CD4-positive, alpha-beta T cell (primary cell): ENCODE measurements around the gene DNAJC28. TPM values are rescaled to one million over a fixed set of nuclear protein-coding genes. Genes with fewer than 3 reads are reported as not detected.
A peak's percentile ranks its signal among the peaks of the same experiment; 100 is the strongest.

Experiments used
- ATAC-seq: fragments of 200-7000 bp; cut with Tn5 transposase; one replicate; pipeline ENCODE4 v1.10.0; 2022; ENCODE audit warnings: mild to moderate bottlenecking; ENCODE audit not compliant: poor library complexity
- CTCF ChIA-PET: fragments of 350-600 bp; sonication (Branson Sonifier 250); formaldehyde crosslinking; loops from one replicate; lab custom pipeline; 2021; ENCODE audit warnings: antibody characterized with exemption, inconsistent platforms; lab: Charles Lee
- POLR2A ChIA-PET: fragments of 350-600 bp; sonication (Branson Sonifier 250); formaldehyde crosslinking; loops from one replicate; lab custom pipeline; 2021; ENCODE audit warnings: antibody characterized with exemption, inconsistent platforms; lab: Charles Lee
- DNase-seq, 14 experiments: peaks; one replicate each; pipeline ENCODE4 v3.0.0-alpha.2; 2013 to 2020; ENCODE audit warnings: mixed read lengths in 2 of 14
- H3K27ac ChIP-seq, 2 donors: one replicate each; pipeline versions ENCODE4 v1.5.1 to v1.7.0; 2013; ENCODE audit warnings: low read length in 2 of 2, low read depth in 1 of 2, mild to moderate bottlenecking in 1 of 2
- H3K27me3 ChIP-seq, 2 experiments: 1 replicate in 1 of 2; 2 replicates in 1 of 2; pipeline versions ENCODE4 v1.6.1 to v1.7.0; 2013; ENCODE audit warnings: low read length in 2 of 2, control low read depth in 1 of 2, mild to moderate bottlenecking in 1 of 2, moderate library complexity in 1 of 2; ENCODE audit not compliant: insufficient read depth in 2 of 2, control insufficient read depth in 1 of 2
- H3K36me3 ChIP-seq: one replicate; pipeline ENCODE4 v1.6.1; 2013; ENCODE audit warnings: low read length, control low read depth; ENCODE audit not compliant: insufficient read depth
- H3K4me1 ChIP-seq: one replicate; pipeline ENCODE4 v1.6.1; 2013; ENCODE audit warnings: low read length, control low read depth; ENCODE audit not compliant: insufficient read depth
- H3K4me3 ChIP-seq: one replicate; pipeline ENCODE4 v1.5.1; 2013; ENCODE audit warnings: mild to moderate bottlenecking, low read length, moderate library complexity
- H3K9me3 ChIP-seq, 2 experiments: 1 replicate in 1 of 2; 2 replicates in 1 of 2; pipeline versions ENCODE4 v1.6.1 to v1.7.0; 2013; ENCODE audit warnings: low read length in 2 of 2, mild to moderate bottlenecking in 2 of 2, control low read depth in 1 of 2, moderate library complexity in 1 of 2; ENCODE audit not compliant: control insufficient read depth in 1 of 2, insufficient read depth in 1 of 2
- H3K27ac Mint-ChIP-seq: one replicate; pipeline ENCODE4 v1.8.0; 2020; ENCODE audit warnings: mixed read lengths
- H3K27me3 Mint-ChIP-seq: one replicate; pipeline ENCODE4 v1.8.0; 2021; ENCODE audit warnings: mixed read lengths
- H3K36me3 Mint-ChIP-seq: one replicate; pipeline ENCODE4 v1.8.0; 2021; ENCODE audit warnings: low read depth, mixed read lengths
- H3K4me1 Mint-ChIP-seq: one replicate; pipeline ENCODE4 v1.8.0; 2021; ENCODE audit warnings: low read depth, mixed read lengths
- H3K4me3 Mint-ChIP-seq: one replicate; pipeline ENCODE4 v1.8.0; 2020; ENCODE audit warnings: mild to moderate bottlenecking, mixed read lengths
- H3K9me3 Mint-ChIP-seq: one replicate; pipeline ENCODE4 v1.8.0; 2020; ENCODE audit warnings: mixed read lengths
- intact Hi-C, 2 experiments: fragments of 100-400 bp; cut with DNase I in 1 of 2; cut with micrococcal nuclease in 1 of 2; formaldehyde crosslinking; loops; one replicate each; pipeline versions ENCODE4 v1.15.1 to v1.9.0; 2023 to 2025; cut with DNase I, micrococcal nuclease
- total RNA-seq, 174 experiments: library from RNA in 2 of 174; stranded (reverse) in 2 of 174; gene quantifications; one replicate each; pipeline ENCODE4 v1.2.3 and lab custom pipeline; 2021 to 2026
- TF ChIP-seq, protein P1 (sequence below): fragments of 200-600 bp; IDR thresholded peaks from one replicate; pipeline ENCODE4 v1.8.0; 2022; ENCODE audit warnings: antibody characterized with exemption, mild to moderate bottlenecking

The DNAJC28 gene
- total RNA-seq, 2 experiments from 2014 or later: not detected

DNA sequence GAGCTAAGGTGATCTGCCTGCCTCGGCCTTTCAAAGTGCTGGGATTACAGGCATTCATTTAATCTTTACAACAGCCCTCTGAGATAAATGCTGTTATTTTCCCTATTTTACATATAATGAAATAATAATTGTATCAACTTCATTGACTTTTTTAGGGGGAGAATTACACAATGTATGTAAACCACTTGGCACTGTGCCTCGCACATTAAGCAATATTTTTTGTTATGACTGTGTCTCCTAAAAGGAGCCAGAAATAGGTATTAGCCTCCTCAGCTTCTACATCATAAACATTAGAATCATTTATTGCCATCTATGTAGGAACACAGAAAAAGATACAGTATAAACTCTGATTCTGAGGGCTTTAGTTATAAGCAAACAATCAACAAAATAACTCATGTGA lies 1.1 kb upstream of the DNAJC28 start:
- Mint-ChIP-seq H3K4me3 (peak overlapping the region; percentile 51), H3K27ac (no peak overlapping the region), H3K27me3 (no peaks in the 10 kb centered on the region), H3K4me1 (peaks cover 13% of the 10 kb centered on the region), H3K36me3 (peaks cover 8% of the 10 kb centered on the region), H3K9me3 (no peaks in the 10 kb centered on the region)
- Histone ChIP-seq H3K4me1 (peaks cover 14% of the 10 kb centered on the region), H3K4me3 (no peak overlapping the region), H3K27ac (no peak overlapping the region), H3K36me3 (no peaks in the 10 kb centered on the region), H3K27me3 (no peaks in the 10 kb centered on the region), H3K9me3 (no peaks in the 10 kb centered on the region)
- intact Hi-C loops: loop anchor here in 1 of 2 experiments (5.0 kb wide), 2 partner anchors 95 to 150 kb away; partner anchors contain the start of genes CRYZL1, DONSON and ITSN1
- no peak for ATAC-seq
- DNase-seq: no peak
- TF ChIP-seq, protein P1, sequence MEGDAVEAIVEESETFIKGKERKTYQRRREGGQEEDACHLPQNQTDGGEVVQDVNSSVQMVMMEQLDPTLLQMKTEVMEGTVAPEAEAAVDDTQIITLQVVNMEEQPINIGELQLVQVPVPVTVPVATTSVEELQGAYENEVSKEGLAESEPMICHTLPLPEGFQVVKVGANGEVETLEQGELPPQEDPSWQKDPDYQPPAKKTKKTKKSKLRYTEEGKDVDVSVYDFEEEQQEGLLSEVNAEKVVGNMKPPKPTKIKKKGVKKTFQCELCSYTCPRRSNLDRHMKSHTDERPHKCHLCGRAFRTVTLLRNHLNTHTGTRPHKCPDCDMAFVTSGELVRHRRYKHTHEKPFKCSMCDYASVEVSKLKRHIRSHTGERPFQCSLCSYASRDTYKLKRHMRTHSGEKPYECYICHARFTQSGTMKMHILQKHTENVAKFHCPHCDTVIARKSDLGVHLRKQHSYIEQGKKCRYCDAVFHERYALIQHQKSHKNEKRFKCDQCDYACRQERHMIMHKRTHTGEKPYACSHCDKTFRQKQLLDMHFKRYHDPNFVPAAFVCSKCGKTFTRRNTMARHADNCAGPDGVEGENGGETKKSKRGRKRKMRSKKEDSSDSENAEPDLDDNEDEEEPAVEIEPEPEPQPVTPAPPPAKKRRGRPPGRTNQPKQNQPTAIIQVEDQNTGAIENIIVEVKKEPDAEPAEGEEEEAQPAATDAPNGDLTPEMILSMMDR: no peak
- POLR2A ChIA-PET: interaction anchor here (2.6 kb wide), 1 partner anchor 50 kb away, joined by 27 read pairs; the partner anchor contains the start of genes GART and SON
- CTCF ChIA-PET: interaction anchor here (0.7 to 4.3 kb wide), 2 partner anchors 12 to 1216 kb away, joined by 3 to 46 read pairs; partner anchors contain the start of gene TMEM50B

DNA sequence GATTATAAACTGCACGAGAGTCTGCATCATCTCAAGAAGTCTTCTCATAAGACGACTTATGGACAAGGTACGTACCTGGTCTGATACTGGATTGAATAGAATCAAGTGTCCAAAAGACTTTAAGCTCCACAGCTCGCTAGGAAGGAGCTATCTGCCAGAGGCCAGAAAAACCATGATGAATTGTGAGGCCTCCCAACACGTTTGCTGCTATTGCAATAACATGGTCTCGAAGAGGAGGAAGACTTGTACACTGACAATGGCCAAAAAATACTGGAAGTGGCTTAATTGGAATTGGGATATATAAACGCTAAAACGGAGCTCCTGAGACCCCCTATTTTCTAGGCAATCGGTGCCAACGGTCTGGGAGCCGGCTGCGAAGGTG lies 534 bp downstream of the DNAJC28 start:
- CTCF ChIA-PET: interaction anchor here (1.0 to 4.3 kb wide), 3 partner anchors 10 to 130 kb away, joined by 3 to 46 read pairs (median 5); partner anchors contain the start of gene TMEM50B
- no peaks in the 10 kb centered on the region for H3K9me3 Mint-ChIP-seq
- no peaks in the 10 kb centered on the region for H3K36me3 ChIP-seq
- no peak overlapping the region for H3K27ac ChIP-seq
- H3K4me1 ChIP-seq: peaks cover 14% of the 10 kb centered on the region
- intact Hi-C loops: loop anchor here (1.0 to 5.0 kb wide), 4 partner anchors 11 to 151 kb away; partner anchors contain the start of genes CRYZL1 (in 1 of the 2), DONSON (in 1 of the 2), GART (in 1 of the 2) and ITSN1 (in 1 of the 2)
- ATAC-seq: no peak
- H3K4me3 Mint-ChIP-seq: peak overlapping the region; percentile 94
- no peaks in the 10 kb centered on the region for H3K27me3 ChIP-seq
- no peak for DNase-seq
- no peaks in the 10 kb centered on the region for H3K27me3 Mint-ChIP-seq
- peaks cover 13% of the 10 kb centered on the region for H3K4me1 Mint-ChIP-seq
- H3K4me3 ChIP-seq: peak overlapping the region; percentile 73
- peaks cover 8% of the 10 kb centered on the region for H3K36me3 Mint-ChIP-seq
- TF ChIP-seq, protein P1: no peak
- H3K27ac Mint-ChIP-seq: peak overlapping the region; percentile 85
- POLR2A ChIA-PET: interaction anchor here (0.6 to 3.6 kb wide), 15 partner anchors 9 to 953 kb away, joined by 3 to 197 read pairs (median 5); partner anchors contain the start of genes DONSON, GART, IFNAR1 and PAXBP1
- H3K9me3 ChIP-seq: no peaks in the 10 kb centered on the region

DNA sequence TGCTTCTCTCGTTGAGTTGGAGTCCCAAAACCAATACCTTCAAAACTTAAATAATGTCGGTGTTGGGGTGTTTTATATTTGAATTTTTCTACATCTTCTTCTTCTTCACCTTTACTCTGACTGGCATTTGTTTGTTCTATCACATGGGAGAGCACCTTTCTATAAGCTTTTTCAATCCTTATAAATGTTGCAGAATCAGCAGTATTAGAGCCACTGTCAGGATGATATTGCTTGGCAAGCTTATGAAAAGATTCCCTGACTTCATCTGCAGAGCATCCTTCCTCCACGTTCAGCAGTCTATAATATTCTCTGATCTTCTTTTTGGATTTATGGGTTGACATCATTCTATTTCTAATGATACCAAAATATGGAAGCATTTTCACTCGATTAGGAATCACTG lies 2.6 kb downstream of the DNAJC28 start:
- Mint-ChIP-seq H3K27me3 (no peaks in the 10 kb centered on the region), H3K4me3 (peak overlapping the region; percentile 3), H3K4me1 (peaks cover 13% of the 10 kb centered on the region), H3K36me3 (peaks cover 8% of the 10 kb centered on the region), H3K9me3 (no peaks in the 10 kb centered on the region), H3K27ac (no peak overlapping the region)
- H3K36me3 ChIP-seq: no peaks in the 10 kb centered on the region
- H3K4me1 ChIP-seq: peaks cover 14% of the 10 kb centered on the region
- intact Hi-C loops: loop anchor here in 1 of 2 experiments (1.0 to 10.0 kb wide), 2 partner anchors 9 to 1094 kb away; partner anchors contain the start of gene URB1
- H3K9me3 ChIP-seq: no peaks in the 10 kb centered on the region
- DNase-seq (no peak), ATAC-seq (no peak)
- H3K27me3 ChIP-seq: no peaks in the 10 kb centered on the region
- H3K4me3 ChIP-seq: no peak overlapping the region
- ChIA-PET CTCF (interaction anchor here (4.3 kb wide), 1 partner anchor 8 kb away, joined by 46 read pairs; the partner anchor contains the start of gene TMEM50B), POLR2A (interaction anchor here (3.6 kb wide), 1 partner anchor 9 kb away, joined by 197 read pairs; the partner anchor contains the start of gene TMEM50B)
- no peak overlapping the region for H3K27ac ChIP-seq
- TF ChIP-seq, protein P1: no peak
